ENCODE measurements around the gene FARS2. TPM values are rescaled to one million over a fixed set of nuclear protein-coding genes. Genes with fewer than 3 reads are reported as not detected.

FARS2 gene
- total and polyA plus RNA-seq, 5 donors from 2014 or later = 26.9 to 39.7 (median 34.9) TPM

DNA sequence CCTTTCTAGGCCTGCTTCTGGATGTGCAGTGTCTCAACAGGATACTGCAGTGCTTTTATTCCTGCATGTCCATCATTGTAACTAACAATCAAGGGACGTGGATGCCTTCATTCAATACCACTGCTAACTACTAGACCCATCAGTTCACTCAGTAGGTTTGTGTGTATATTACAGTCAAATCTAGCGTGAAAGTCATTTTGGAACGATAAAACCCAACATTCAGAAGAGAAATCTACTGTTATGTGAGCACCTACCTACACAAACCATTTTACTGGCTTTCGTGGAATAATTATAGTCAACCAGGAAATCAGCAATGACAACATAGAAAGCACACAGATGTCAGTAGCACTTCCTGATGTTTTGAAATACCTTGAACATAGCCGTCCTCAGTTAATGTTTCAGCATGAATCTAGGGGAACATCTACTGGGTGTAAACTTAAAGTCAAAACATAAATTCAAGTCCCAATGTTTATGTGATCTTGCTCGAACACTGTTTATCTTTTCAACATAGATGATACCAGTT lies 270.6 kb downstream of the FARS2 start:
- no peak for ATAC-seq (ENCODE audit: low read depth in 2 of 2)
- no peaks in the 10 kb centered on the region for H3K4me1 ChIP-seq (ENCODE audit: control insufficient read depth, insufficient read depth, low read length, poor library complexity, severe bottlenecking)
- Mint-ChIP-seq H3K27ac (peak overlapping the region in 1 of 3 donors; percentile 76), H3K4me1 (peaks cover 0 to 18% (median 11%) of the 10 kb centered on the region in 4 donors), H3K9me3 (peaks cover 0 to 2% (median 0%) of the 10 kb centered on the region in 7 donors), H3K27me3 (no peaks in the 10 kb centered on the region), H3K36me3 (peaks cover 32% of the 10 kb centered on the region), H3K4me3 (no peak overlapping the region)
- H3K4me3 ChIP-seq (ENCODE audit: low read depth, low read length) = no peak overlapping the region
- H3K27ac ChIP-seq (ENCODE audit: insufficient read depth, low read length, poor library complexity, severe bottlenecking) = no peak overlapping the region
- DNase-seq = peak in 1 of 3 donors; percentile 56
- no peaks in the 10 kb centered on the region for H3K36me3 ChIP-seq (ENCODE audit: control insufficient read depth, insufficient read depth, low read length)
- H3K27me3 ChIP-seq (ENCODE audit: control insufficient read depth, insufficient read depth, low read length) = no peaks in the 10 kb centered on the region
- H3K9me3 ChIP-seq (ENCODE audit: control insufficient read depth in 2 of 2, low read length in 2 of 2) = no peaks in the 10 kb centered on the region

- peaks cover 27% of the 10 kb centered on the region for H3K36me3 Mint-ChIP-seq
- H3K4me3 Mint-ChIP-seq = no peak overlapping the region
- H3K27me3 Mint-ChIP-seq = no peaks in the 10 kb centered on the region
- H3K27ac ChIP-seq (ENCODE audit: insufficient read depth, low read length, poor library complexity, severe bottlenecking) = no peak overlapping the region
- peaks cover 0 to 2% (median 0%) of the 10 kb centered on the region in 7 donors for H3K9me3 Mint-ChIP-seq
- H3K4me1 ChIP-seq (ENCODE audit: control insufficient read depth, insufficient read depth, low read length, poor library complexity, severe bottlenecking) = no peaks in the 10 kb centered on the region
- H3K4me3 ChIP-seq (ENCODE audit: low read depth, low read length) = no peak overlapping the region
- peaks cover 4 to 21% (median 13%) of the 10 kb centered on the region in 4 donors for H3K4me1 Mint-ChIP-seq
- no peaks in the 10 kb centered on the region for H3K36me3 ChIP-seq (ENCODE audit: control insufficient read depth, insufficient read depth, low read length)
- no peak for ATAC-seq (ENCODE audit: low read depth in 2 of 2)
- no peaks in the 10 kb centered on the region for H3K27me3 ChIP-seq (ENCODE audit: control insufficient read depth, insufficient read depth, low read length)
- peak overlapping the region in 1 of 3 donors; percentile 43 for H3K27ac Mint-ChIP-seq
- no peaks in the 10 kb centered on the region for H3K9me3 ChIP-seq (ENCODE audit: control insufficient read depth in 2 of 2, low read length in 2 of 2)
- no peak for DNase-seq
Measured at GRCh38 chr6:5532941-5533340, 271.6 kb downstream of the FARS2 start.

DNA sequence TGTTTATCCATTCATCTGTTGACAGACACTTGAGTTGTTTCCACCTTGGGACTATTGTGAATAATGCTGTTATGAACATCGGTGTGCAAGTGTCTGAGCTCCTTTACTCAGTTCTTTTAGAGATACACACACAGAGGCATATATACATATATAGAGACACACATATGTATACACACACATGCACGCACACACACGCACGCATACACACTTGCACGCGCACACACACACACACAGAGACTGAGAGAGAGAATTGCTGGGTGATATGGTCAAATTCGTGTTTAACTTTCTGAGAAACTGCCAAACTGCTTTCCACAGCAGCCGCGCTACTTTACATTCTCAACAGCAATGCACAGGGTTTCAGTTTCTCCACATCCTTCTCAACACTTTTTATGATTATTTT lies 273.3 kb downstream of the FARS2 start:
- H3K36me3 Mint-ChIP-seq = peaks cover 27% of the 10 kb centered on the region
- Histone ChIP-seq H3K9me3 (ENCODE audit: control insufficient read depth in 2 of 2, low read length in 2 of 2) (no peaks in the 10 kb centered on the region), H3K4me3 (ENCODE audit: low read depth, low read length) (no peak overlapping the region), H3K4me1 (ENCODE audit: control insufficient read depth, insufficient read depth, low read length, poor library complexity, severe bottlenecking) (no peaks in the 10 kb centered on the region), H3K27ac (ENCODE audit: insufficient read depth, low read length, poor library complexity, severe bottlenecking) (no peak overlapping the region), H3K36me3 (ENCODE audit: control insufficient read depth, insufficient read depth, low read length) (no peaks in the 10 kb centered on the region), H3K27me3 (ENCODE audit: control insufficient read depth, insufficient read depth, low read length) (no peaks in the 10 kb centered on the region)
- DNase-seq (peak in 1 of 3 donors; percentile 21), ATAC-seq (ENCODE audit: low read depth in 2 of 2) (no peak)
- no peak overlapping the region for H3K27ac Mint-ChIP-seq
- H3K9me3 Mint-ChIP-seq = peaks cover 0 to 2% (median 0%) of the 10 kb centered on the region in 7 donors
- no peak overlapping the region for H3K4me3 Mint-ChIP-seq
- no peaks in the 10 kb centered on the region for H3K27me3 Mint-ChIP-seq
- peaks cover 6 to 19% (median 11%) of the 10 kb centered on the region in 4 donors for H3K4me1 Mint-ChIP-seq

DNA sequence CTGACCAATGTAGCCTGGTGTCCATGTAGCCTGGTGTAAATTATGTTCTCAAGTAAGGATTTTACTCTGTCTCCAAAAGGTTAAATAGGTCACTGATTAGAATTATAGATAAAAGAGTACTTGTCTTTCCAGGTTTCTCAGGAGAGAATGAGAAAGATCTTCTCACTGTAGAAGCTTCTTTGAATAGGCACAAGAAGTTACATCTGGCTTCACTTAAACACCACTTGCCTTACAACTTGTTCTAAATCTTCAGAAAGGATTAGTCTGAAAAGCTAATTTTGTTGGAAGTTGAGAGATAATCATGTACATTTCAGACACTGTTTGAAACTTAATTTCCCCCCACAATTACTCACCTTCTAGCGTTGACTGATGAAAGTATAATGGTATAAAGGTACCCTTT lies 275.3 kb downstream of the FARS2 start:
- Histone ChIP-seq H3K4me1 (ENCODE audit: control insufficient read depth, insufficient read depth, low read length, poor library complexity, severe bottlenecking) (no peaks in the 10 kb centered on the region), H3K27me3 (ENCODE audit: control insufficient read depth, insufficient read depth, low read length) (no peaks in the 10 kb centered on the region), H3K27ac (ENCODE audit: insufficient read depth, low read length, poor library complexity, severe bottlenecking) (no peak overlapping the region), H3K4me3 (ENCODE audit: low read depth, low read length) (no peak overlapping the region), H3K36me3 (ENCODE audit: control insufficient read depth, insufficient read depth, low read length) (no peaks in the 10 kb centered on the region), H3K9me3 (ENCODE audit: control insufficient read depth in 2 of 2, low read length in 2 of 2) (no peaks in the 10 kb centered on the region)
- Mint-ChIP-seq H3K27ac (no peak overlapping the region), H3K4me1 (peaks cover 10 to 17% (median 13%) of the 10 kb centered on the region in 4 donors), H3K36me3 (peaks cover 27% of the 10 kb centered on the region), H3K4me3 (no peak overlapping the region), H3K27me3 (no peaks in the 10 kb centered on the region), H3K9me3 (peaks cover 0 to 2% (median 0%) of the 10 kb centered on the region in 7 donors)
- no peak for DNase-seq
- no peak for ATAC-seq (ENCODE audit: low read depth in 2 of 2)

DNA sequence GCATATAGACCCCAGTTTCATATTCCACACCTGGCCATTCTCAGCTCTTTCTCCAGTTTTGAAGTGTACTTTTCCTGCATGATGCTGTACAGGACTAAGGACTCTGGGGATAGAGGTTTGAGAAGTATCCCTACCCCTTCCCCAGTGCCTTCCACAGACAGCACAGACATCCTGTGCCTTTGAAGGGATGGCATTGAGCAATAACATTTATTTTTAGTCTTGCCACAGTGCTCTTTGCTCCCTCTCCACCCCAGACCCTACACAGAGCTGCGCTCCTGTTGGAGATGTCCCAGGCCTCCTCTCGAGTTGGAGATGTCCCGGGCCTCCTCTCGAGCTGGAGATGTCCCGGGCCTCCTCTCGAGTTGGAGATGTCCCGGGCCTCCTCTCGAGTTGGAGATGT lies 275.8 kb downstream of the FARS2 start:
- Histone ChIP-seq H3K4me3 (ENCODE audit: low read depth, low read length) (no peak overlapping the region), H3K36me3 (ENCODE audit: control insufficient read depth, insufficient read depth, low read length) (no peaks in the 10 kb centered on the region), H3K9me3 (ENCODE audit: control insufficient read depth in 2 of 2, low read length in 2 of 2) (no peaks in the 10 kb centered on the region), H3K27ac (ENCODE audit: insufficient read depth, low read length, poor library complexity, severe bottlenecking) (no peak overlapping the region), H3K4me1 (ENCODE audit: control insufficient read depth, insufficient read depth, low read length, poor library complexity, severe bottlenecking) (no peaks in the 10 kb centered on the region), H3K27me3 (ENCODE audit: control insufficient read depth, insufficient read depth, low read length) (no peaks in the 10 kb centered on the region)
- Mint-ChIP-seq H3K36me3 (peaks cover 26% of the 10 kb centered on the region), H3K27me3 (no peaks in the 10 kb centered on the region), H3K4me1 (peaks cover 7 to 16% (median 12%) of the 10 kb centered on the region in 4 donors), H3K27ac (no peak overlapping the region), H3K4me3 (no peak overlapping the region), H3K9me3 (peaks cover 0 to 2% (median 0%) of the 10 kb centered on the region in 7 donors)
- ATAC-seq (ENCODE audit: low read depth in 2 of 2) = no peak
- no peak for DNase-seq

- Mint-ChIP-seq H3K27me3 (no peaks in the 10 kb centered on the region), H3K4me1 (peaks cover 7 to 16% (median 12%) of the 10 kb centered on the region in 4 donors), H3K9me3 (peaks cover 0 to 2% (median 0%) of the 10 kb centered on the region in 7 donors), H3K27ac (no peak overlapping the region), H3K36me3 (peaks cover 21% of the 10 kb centered on the region), H3K4me3 (no peak overlapping the region)
- Histone ChIP-seq H3K4me1 (ENCODE audit: control insufficient read depth, insufficient read depth, low read length, poor library complexity, severe bottlenecking) (no peaks in the 10 kb centered on the region), H3K4me3 (ENCODE audit: low read depth, low read length) (no peak overlapping the region), H3K27me3 (ENCODE audit: control insufficient read depth, insufficient read depth, low read length) (no peaks in the 10 kb centered on the region), H3K9me3 (ENCODE audit: control insufficient read depth in 2 of 2, low read length in 2 of 2) (no peaks in the 10 kb centered on the region), H3K27ac (ENCODE audit: insufficient read depth, low read length, poor library complexity, severe bottlenecking) (no peak overlapping the region), H3K36me3 (ENCODE audit: control insufficient read depth, insufficient read depth, low read length) (no peaks in the 10 kb centered on the region)
- ATAC-seq (ENCODE audit: low read depth in 2 of 2) = no peak
- no peak for DNase-seq
Measured at GRCh38 chr6:5537967-5538366, 276.7 kb downstream of the FARS2 start.

GRCh38 chr6:5540370-5540769 lies 279.1 kb downstream of the FARS2 start:
- Mint-ChIP-seq H3K27ac (no peak overlapping the region), H3K27me3 (no peaks in the 10 kb centered on the region), H3K4me1 (peaks cover 7 to 15% (median 12%) of the 10 kb centered on the region in 4 donors), H3K36me3 (peaks cover 19% of the 10 kb centered on the region), H3K9me3 (peaks cover 0 to 2% (median 0%) of the 10 kb centered on the region in 7 donors), H3K4me3 (no peak overlapping the region)
- no peaks in the 10 kb centered on the region for H3K9me3 ChIP-seq (ENCODE audit: control insufficient read depth in 2 of 2, low read length in 2 of 2)
- no peaks in the 10 kb centered on the region for H3K4me1 ChIP-seq (ENCODE audit: control insufficient read depth, insufficient read depth, low read length, poor library complexity, severe bottlenecking)
- H3K36me3 ChIP-seq (ENCODE audit: control insufficient read depth, insufficient read depth, low read length) = no peaks in the 10 kb centered on the region
- H3K4me3 ChIP-seq (ENCODE audit: low read depth, low read length) = no peak overlapping the region
- H3K27ac ChIP-seq (ENCODE audit: insufficient read depth, low read length, poor library complexity, severe bottlenecking) = no peak overlapping the region
- DNase-seq = no peak
- no peaks in the 10 kb centered on the region for H3K27me3 ChIP-seq (ENCODE audit: control insufficient read depth, insufficient read depth, low read length)
- no peak for ATAC-seq (ENCODE audit: low read depth in 2 of 2)

DNA sequence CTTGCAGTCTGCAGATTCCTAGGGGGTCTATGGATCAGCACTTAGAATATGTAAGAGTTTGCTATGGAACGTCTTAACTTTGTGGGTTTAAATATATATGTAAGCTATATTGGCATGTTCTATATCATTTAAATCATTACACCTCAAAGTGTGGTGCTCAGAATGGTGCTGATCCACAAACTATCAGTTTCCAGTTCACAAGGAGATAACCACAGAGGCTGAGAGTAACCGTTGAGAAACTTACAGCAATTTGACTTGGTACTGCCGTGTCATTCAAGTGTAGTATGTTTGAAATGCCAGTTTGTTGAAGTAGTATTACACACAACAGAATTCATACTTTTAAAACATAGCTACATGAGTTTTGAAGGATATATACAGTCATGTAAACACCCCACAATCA lies 279.7 kb downstream of the FARS2 start:
- Mint-ChIP-seq H3K9me3 (no peaks in the 10 kb centered on the region), H3K4me1 (peaks cover 7 to 12% (median 11%) of the 10 kb centered on the region in 4 donors), H3K4me3 (no peak overlapping the region), H3K27ac (no peak overlapping the region), H3K27me3 (no peaks in the 10 kb centered on the region), H3K36me3 (peaks cover 23% of the 10 kb centered on the region)
- no peak for ATAC-seq (ENCODE audit: low read depth in 2 of 2)
- DNase-seq = no peak
- H3K27me3 ChIP-seq (ENCODE audit: control insufficient read depth, insufficient read depth, low read length) = no peaks in the 10 kb centered on the region
- no peaks in the 10 kb centered on the region for H3K36me3 ChIP-seq (ENCODE audit: control insufficient read depth, insufficient read depth, low read length)
- H3K27ac ChIP-seq (ENCODE audit: insufficient read depth, low read length, poor library complexity, severe bottlenecking) = no peak overlapping the region
- no peaks in the 10 kb centered on the region for H3K9me3 ChIP-seq (ENCODE audit: control insufficient read depth in 2 of 2, low read length in 2 of 2)
- no peaks in the 10 kb centered on the region for H3K4me1 ChIP-seq (ENCODE audit: control insufficient read depth, insufficient read depth, low read length, poor library complexity, severe bottlenecking)
- no peak overlapping the region for H3K4me3 ChIP-seq (ENCODE audit: low read depth, low read length)
